ENCODE data around the gene ATAD3B. TPM values are rescaled to one million over a fixed set of nuclear protein-coding genes. Genes with fewer than 3 reads are reported as not detected.

The ATAD3B gene
- total and polyA plus RNA-seq, 2 of the 13 experiments (the other 11 are each of a cell fraction or from before 2014, with no cell fraction given): 9.6 to 31.1 TPM

DNA sequence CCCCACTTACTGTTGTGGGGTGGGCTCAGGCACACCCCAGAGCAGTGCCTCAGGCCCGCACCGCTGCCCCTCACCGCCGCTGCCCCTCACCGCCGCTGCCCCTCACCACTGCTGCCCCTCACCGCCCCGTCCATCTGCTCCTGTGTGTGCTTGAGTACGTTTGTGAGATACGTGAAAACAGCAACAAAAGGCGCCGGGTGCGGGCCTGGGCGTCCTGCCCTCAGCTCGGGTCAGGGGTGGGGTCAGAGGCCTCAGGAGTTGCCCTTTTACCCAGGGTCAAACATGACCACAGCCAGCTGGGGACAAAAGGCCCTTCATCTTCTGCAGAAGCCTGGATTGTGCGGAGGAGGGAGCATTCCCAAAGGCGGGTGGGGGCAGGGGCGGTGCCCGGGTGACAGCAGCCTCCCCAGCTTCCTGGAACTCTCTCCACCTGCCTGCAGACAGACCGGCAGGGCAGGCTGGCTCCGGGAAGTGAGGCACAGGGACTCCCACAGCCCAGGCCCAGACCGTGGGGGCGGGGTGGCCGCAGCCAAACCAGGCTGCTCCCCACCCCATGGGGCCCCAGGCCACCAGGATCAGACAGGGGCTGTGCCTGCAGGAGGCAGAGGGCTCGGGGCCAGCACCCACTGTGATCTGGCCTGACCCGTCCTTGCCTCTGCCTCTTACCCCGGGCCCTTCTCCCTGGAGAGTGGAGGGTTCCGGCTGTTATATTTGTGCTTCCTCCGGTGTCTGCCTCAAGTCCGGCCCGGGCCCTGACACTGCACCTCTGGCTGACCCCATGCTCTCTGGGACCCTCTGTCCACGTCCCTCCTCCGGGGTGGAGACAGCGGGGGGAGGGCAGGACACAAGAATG lies 38.4 kb upstream of the ATAD3B start (continued):
- TF ChIP-seq, protein P1, sequence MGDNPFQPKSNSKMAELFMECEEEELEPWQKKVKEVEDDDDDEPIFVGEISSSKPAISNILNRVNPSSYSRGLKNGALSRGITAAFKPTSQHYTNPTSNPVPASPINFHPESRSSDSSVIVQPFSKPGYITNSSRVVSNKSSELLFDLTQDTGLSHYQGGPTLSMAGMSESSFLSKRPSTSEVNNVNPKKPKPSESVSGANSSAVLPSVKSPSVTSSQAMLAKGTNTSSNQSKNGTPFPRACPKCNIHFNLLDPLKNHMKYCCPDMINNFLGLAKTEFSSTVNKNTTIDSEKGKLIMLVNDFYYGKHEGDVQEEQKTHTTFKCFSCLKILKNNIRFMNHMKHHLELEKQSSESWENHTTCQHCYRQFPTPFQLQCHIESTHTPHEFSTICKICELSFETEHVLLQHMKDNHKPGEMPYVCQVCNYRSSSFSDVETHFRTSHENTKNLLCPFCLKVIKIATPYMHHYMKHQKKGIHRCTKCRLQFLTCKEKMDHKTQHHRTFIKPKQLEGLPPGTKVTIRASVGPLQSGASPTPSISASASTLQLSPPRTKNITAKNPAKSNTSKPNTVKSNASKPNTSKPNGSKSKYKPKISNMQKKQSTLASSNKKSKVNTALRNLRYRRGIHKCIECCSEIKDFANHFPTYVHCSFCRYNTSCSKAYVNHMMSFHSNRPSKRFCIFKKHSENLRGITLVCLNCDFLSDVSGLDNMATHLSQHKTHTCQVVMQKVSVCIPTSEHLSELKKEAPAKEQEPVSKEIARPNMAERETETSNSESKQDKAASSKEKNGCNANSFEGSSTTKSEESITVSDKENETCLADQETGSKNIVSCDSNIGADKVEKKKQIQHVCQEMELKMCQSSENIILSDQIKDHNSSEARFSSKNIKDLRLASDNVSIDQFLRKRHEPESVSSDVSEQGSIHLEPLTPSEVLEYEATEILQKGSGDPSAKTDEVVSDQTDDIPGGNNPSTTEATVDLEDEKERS (CRISPR knock-in tag; IDR thresholded peaks at IDR 0.05): no peak
- no peak; the same call in 1 of the 2 replicates for TF ChIP-seq STAT5B (CRISPR knock-in tag; IDR thresholded peaks at IDR 0.05)
- no peak for TF ChIP-seq MAFK (conservative IDR thresholded peaks at IDR 0.05 in 1 of 2, IDR thresholded peaks at IDR 0.05 in 1 of 2; ENCODE audit: low read length in 2 of 2)
- peak; percentile 84 for TF ChIP-seq ZFY (CRISPR knock-in tag; IDR thresholded peaks at IDR 0.05)
- TF ChIP-seq ZNF550 (CRISPR knock-in tag; IDR thresholded peaks at IDR 0.05; ENCODE audit: borderline replicate concordance): peak; percentile 74; the same call in 1 of the 2 replicates
- TF ChIP-seq, protein P2, sequence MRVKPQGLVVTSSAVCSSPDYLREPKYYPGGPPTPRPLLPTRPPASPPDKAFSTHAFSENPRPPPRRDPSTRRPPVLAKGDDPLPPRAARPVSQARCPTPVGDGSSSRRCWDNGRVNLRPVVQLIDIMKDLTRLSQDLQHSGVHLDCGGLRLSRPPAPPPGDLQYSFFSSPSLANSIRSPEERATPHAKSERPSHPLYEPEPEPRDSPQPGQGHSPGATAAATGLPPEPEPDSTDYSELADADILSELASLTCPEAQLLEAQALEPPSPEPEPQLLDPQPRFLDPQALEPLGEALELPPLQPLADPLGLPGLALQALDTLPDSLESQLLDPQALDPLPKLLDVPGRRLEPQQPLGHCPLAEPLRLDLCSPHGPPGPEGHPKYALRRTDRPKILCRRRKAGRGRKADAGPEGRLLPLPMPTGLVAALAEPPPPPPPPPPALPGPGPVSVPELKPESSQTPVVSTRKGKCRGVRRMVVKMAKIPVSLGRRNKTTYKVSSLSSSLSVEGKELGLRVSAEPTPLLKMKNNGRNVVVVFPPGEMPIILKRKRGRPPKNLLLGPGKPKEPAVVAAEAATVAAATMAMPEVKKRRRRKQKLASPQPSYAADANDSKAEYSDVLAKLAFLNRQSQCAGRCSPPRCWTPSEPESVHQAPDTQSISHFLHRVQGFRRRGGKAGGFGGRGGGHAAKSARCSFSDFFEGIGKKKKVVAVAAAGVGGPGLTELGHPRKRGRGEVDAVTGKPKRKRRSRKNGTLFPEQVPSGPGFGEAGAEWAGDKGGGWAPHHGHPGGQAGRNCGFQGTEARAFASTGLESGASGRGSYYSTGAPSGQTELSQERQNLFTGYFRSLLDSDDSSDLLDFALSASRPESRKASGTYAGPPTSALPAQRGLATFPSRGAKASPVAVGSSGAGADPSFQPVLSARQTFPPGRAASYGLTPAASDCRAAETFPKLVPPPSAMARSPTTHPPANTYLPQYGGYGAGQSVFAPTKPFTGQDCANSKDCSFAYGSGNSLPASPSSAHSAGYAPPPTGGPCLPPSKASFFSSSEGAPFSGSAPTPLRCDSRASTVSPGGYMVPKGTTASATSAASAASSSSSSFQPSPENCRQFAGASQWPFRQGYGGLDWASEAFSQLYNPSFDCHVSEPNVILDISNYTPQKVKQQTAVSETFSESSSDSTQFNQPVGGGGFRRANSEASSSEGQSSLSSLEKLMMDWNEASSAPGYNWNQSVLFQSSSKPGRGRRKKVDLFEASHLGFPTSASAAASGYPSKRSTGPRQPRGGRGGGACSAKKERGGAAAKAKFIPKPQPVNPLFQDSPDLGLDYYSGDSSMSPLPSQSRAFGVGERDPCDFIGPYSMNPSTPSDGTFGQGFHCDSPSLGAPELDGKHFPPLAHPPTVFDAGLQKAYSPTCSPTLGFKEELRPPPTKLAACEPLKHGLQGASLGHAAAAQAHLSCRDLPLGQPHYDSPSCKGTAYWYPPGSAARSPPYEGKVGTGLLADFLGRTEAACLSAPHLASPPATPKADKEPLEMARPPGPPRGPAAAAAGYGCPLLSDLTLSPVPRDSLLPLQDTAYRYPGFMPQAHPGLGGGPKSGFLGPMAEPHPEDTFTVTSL (CRISPR knock-in tag; IDR thresholded peaks at IDR 0.05; ENCODE audit: borderline replicate concordance): no peak
- TF ChIP-seq RBFOX2 (IDR thresholded peaks at IDR 0.05; ENCODE audit: low read depth, low read length): peak; percentile 86
- 0 out of 2 replicates have a peak, but pooled peaks have one; percentile 19 for TF ChIP-seq ZNF17 (CRISPR knock-in tag; IDR thresholded peaks at IDR 0.05)
- TF ChIP-seq DMAP1 (CRISPR knock-in tag; IDR thresholded peaks at IDR 0.05): peak; percentile 67; the same call in 1 of the 2 replicates
- TF ChIP-seq ZNF232 (CRISPR knock-in tag; IDR thresholded peaks at IDR 0.05; ENCODE audit: borderline replicate concordance): peak; percentile 65; the same call in 1 of the 2 replicates
- no peak for TF ChIP-seq ZNF780A (CRISPR knock-in tag; IDR thresholded peaks at IDR 0.05)
- TF ChIP-seq RXRB (CRISPR knock-in tag; IDR thresholded peaks at IDR 0.05; ENCODE audit: borderline replicate concordance): peak; percentile 96
- TF ChIP-seq ZNF777 (CRISPR knock-in tag; IDR thresholded peaks at IDR 0.05): peak; percentile 67
- peak; percentile 97 to 99 for TF ChIP-seq NR2F1 (CRISPR knock-in tag; IDR thresholded peaks at IDR 0.05)
- no peak for TF ChIP-seq SRF (IDR thresholded peaks at IDR 0.05; ENCODE audit: low read depth, low read length)
- TF ChIP-seq ZSCAN21 (CRISPR knock-in tag; IDR thresholded peaks at IDR 0.05; ENCODE audit: borderline replicate concordance): peak; percentile 23; the same call in 1 of the 2 replicates
- peak; percentile 94 for TF ChIP-seq ZNF747 (CRISPR knock-in tag; IDR thresholded peaks at IDR 0.05; ENCODE audit: borderline replicate concordance)
- TF ChIP-seq KDM1A (CRISPR knock-in tag; IDR thresholded peaks at IDR 0.05): no peak; the same call in 1 of the 2 replicates
- peak; percentile 2; the same call in 1 of the 2 replicates for TF ChIP-seq CREB1 (IDR thresholded peaks at IDR 0.05)
- no peak for TF ChIP-seq CREB1 (CRISPR knock-in tag; IDR thresholded peaks at IDR 0.05)
- 0 out of 2 replicates have a peak, but pooled peaks have one; percentile 40 for TF ChIP-seq MIXL1 (CRISPR knock-in tag; IDR thresholded peaks at IDR 0.05)
